ENCODE data around the gene CTNNBIP1.

The CTNNBIP1 gene

GRCh38 chr1:9871021-9871420, 39.0 kb downstream of the CTNNBIP1 start:
- Histone ChIP-seq H2AFZ (no peak overlapping the region), H3K9ac (no peak overlapping the region), H3K9me3 (ENCODE audit: control insufficient read depth, low read length) (no peaks in the 10 kb centered on the region), H3K36me3 (ENCODE audit: control insufficient read depth, insufficient read depth, low read length) (no peaks in the 10 kb centered on the region), H3K27ac (no peak overlapping the region), H3K4me3 (ENCODE audit: low read depth, low read length) (no peak overlapping the region), H3K79me2 (peaks cover 2% of the 10 kb centered on the region), H3K4me2 (ENCODE audit: low read length) (no peak overlapping the region), H3K27me3 (ENCODE audit: control insufficient read depth, insufficient read depth, low read length) (no peaks in the 10 kb centered on the region), H3K4me1 (no peaks in the 10 kb centered on the region)
- no peak for TF ChIP-seq CTCF (IDR thresholded peaks at IDR 0.05)

- Histone ChIP-seq H3K4me3 (ENCODE audit: low read depth, low read length) (no peak overlapping the region), H2AFZ (no peak overlapping the region), H3K36me3 (ENCODE audit: control insufficient read depth, insufficient read depth, low read length) (no peaks in the 10 kb centered on the region), H3K79me2 (peaks cover 2% of the 10 kb centered on the region), H3K9me3 (ENCODE audit: control insufficient read depth, low read length) (no peaks in the 10 kb centered on the region), H3K27ac (no peak overlapping the region), H3K4me1 (no peaks in the 10 kb centered on the region), H3K27me3 (ENCODE audit: control insufficient read depth, insufficient read depth, low read length) (no peaks in the 10 kb centered on the region), H3K4me2 (ENCODE audit: low read length) (no peak overlapping the region), H3K9ac (no peak overlapping the region)
- TF ChIP-seq CTCF (IDR thresholded peaks at IDR 0.05): no peak
Observed at GRCh38 chr1:9870572-9870971, 39.5 kb downstream of the CTNNBIP1 start.

GRCh38 chr1:9869831-9870251, 40.2 kb downstream of the CTNNBIP1 start:
- TF ChIP-seq CTCF (IDR thresholded peaks at IDR 0.05): no peak
- H3K79me2 ChIP-seq: peaks cover 2% of the 10 kb centered on the region
- no peak overlapping the region for H3K9ac ChIP-seq
- H3K4me2 ChIP-seq (ENCODE audit: low read length): no peak overlapping the region
- H3K36me3 ChIP-seq (ENCODE audit: control insufficient read depth, insufficient read depth, low read length): no peaks in the 10 kb centered on the region
- no peaks in the 10 kb centered on the region for H3K4me1 ChIP-seq
- no peak overlapping the region for H2AFZ ChIP-seq
- H3K9me3 ChIP-seq (ENCODE audit: control insufficient read depth, low read length): no peaks in the 10 kb centered on the region
- no peak overlapping the region for H3K4me3 ChIP-seq (ENCODE audit: low read depth, low read length)
- no peaks in the 10 kb centered on the region for H3K27me3 ChIP-seq (ENCODE audit: control insufficient read depth, insufficient read depth, low read length)
- H3K27ac ChIP-seq: no peak overlapping the region

GRCh38 chr1:9868244-9868590, 41.9 kb downstream of the CTNNBIP1 start:
- no peak for TF ChIP-seq CTCF (IDR thresholded peaks at IDR 0.05)
- Histone ChIP-seq H3K36me3 (ENCODE audit: control insufficient read depth, insufficient read depth, low read length) (no peaks in the 10 kb centered on the region), H3K79me2 (peaks cover 2% of the 10 kb centered on the region)

GRCh38 chr1:9867408-9868243, 42.4 kb downstream of the CTNNBIP1 start:
- Histone ChIP-seq H3K9ac (no peak overlapping the region), H3K27me3 (ENCODE audit: control insufficient read depth, insufficient read depth, low read length) (no peaks in the 10 kb centered on the region), H3K4me3 (ENCODE audit: low read depth, low read length) (no peak overlapping the region), H3K27ac (no peak overlapping the region), H3K4me2 (ENCODE audit: low read length) (no peak overlapping the region), H3K4me1 (no peaks in the 10 kb centered on the region), H2AFZ (no peak overlapping the region), H3K79me2 (peaks cover 2% of the 10 kb centered on the region), H3K36me3 (ENCODE audit: control insufficient read depth, insufficient read depth, low read length) (no peaks in the 10 kb centered on the region), H3K9me3 (ENCODE audit: control insufficient read depth, low read length) (no peaks in the 10 kb centered on the region)
- peak; percentile 85 for TF ChIP-seq CTCF (IDR thresholded peaks at IDR 0.05)

More at GRCh38 chr1:9868244-9868590, 41.9 kb downstream of the CTNNBIP1 start:
- Histone ChIP-seq H3K27ac (no peak overlapping the region), H3K27me3 (ENCODE audit: control insufficient read depth, insufficient read depth, low read length) (no peaks in the 10 kb centered on the region), H2AFZ (no peak overlapping the region), H3K9me3 (ENCODE audit: control insufficient read depth, low read length) (no peaks in the 10 kb centered on the region), H3K4me2 (ENCODE audit: low read length) (no peak overlapping the region), H3K4me1 (no peaks in the 10 kb centered on the region), H3K4me3 (ENCODE audit: low read depth, low read length) (no peak overlapping the region), H3K9ac (no peak overlapping the region)
